Gastroesophageal sphincter (tissue), 3 donors: Measurements from ENCODE around the gene TADA2B.

ENCODE experiments used
- EP300 ChIP-seq: sonication (generic); formaldehyde crosslinking; IDR thresholded peaks from one replicate; pipeline ENCODE4 v1.6.1; 2017; ENCODE audit warnings: antibody characterized with exemption, mild to moderate bottlenecking
- POLR2A ChIP-seq, 2 donors: fragments of 450-650 bp; IDR thresholded peaks; one replicate each; pipeline ENCODE4 v1.6.1; 2017; ENCODE audit warnings: antibody characterized with exemption in 2 of 2, mild to moderate bottlenecking in 2 of 2, moderate library complexity in 1 of 2
- POLR2AphosphoS5 ChIP-seq: sonication (generic); formaldehyde crosslinking; IDR thresholded peaks from one replicate; pipeline ENCODE4 v1.6.1; 2017; ENCODE audit warnings: antibody characterized with exemption
- TF ChIP-seq, protein P1 (sequence below), 4 experiments: fragments of 200-600 bp in 2 of 4; fragments of 450-650 bp in 2 of 4; sonication (generic) in 1 of 4; IDR thresholded peaks; one replicate each; pipeline ENCODE4 v1.5.1; 2017 to 2019; ENCODE audit warnings: antibody characterized with exemption in 4 of 4, mild to moderate bottlenecking in 2 of 4, moderate library complexity in 2 of 4

DNA sequence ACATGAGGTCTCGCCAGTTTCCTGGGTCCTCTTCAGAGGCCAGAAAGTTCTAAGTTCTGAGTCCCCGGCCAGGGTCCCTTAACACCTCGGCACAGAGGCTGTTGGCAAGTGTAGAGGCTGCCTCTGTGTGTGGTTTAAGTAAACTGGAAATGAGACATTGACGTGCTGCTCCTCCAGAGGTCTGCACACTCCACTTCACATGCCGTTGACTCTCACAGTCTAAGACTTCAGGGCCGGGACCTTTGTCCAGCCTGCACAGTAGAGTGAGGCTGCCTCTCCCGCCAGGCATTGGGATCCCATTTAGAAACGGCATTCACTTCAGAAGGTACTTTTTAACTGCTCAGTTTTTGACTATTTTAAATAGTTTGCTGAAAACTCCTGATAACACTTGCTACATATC is 10.6 kb upstream of the TADA2B start:
- TF ChIP-seq, protein P1, sequence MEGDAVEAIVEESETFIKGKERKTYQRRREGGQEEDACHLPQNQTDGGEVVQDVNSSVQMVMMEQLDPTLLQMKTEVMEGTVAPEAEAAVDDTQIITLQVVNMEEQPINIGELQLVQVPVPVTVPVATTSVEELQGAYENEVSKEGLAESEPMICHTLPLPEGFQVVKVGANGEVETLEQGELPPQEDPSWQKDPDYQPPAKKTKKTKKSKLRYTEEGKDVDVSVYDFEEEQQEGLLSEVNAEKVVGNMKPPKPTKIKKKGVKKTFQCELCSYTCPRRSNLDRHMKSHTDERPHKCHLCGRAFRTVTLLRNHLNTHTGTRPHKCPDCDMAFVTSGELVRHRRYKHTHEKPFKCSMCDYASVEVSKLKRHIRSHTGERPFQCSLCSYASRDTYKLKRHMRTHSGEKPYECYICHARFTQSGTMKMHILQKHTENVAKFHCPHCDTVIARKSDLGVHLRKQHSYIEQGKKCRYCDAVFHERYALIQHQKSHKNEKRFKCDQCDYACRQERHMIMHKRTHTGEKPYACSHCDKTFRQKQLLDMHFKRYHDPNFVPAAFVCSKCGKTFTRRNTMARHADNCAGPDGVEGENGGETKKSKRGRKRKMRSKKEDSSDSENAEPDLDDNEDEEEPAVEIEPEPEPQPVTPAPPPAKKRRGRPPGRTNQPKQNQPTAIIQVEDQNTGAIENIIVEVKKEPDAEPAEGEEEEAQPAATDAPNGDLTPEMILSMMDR (IDR thresholded peaks at IDR 0.05), result no peak
- TF ChIP-seq POLR2A (IDR thresholded peaks at IDR 0.05) (no peak), EP300 (no peak), POLR2AphosphoS5 (no peak)
